ENCODE measurements around the gene AMMECR1.
A peak's percentile ranks its signal among the peaks of the same experiment; 100 is the strongest.

The AMMECR1 gene

GRCh38 chrX:110321081-110321480, 3.2 kb upstream of the AMMECR1 start:
- in situ Hi-C loops (cut with HindIII; ENCODE audit: low sequenced_read_pairs), result no loop called here

GRCh38 chrX:110320381-110320987, 2.6 kb upstream of the AMMECR1 start:
- in situ Hi-C loops (cut with HindIII; ENCODE audit: low sequenced_read_pairs), result no loop called here
- DNase-seq (ENCODE audit: low read depth, low spot score), result no peak
- TF ChIP-seq, protein P1, sequence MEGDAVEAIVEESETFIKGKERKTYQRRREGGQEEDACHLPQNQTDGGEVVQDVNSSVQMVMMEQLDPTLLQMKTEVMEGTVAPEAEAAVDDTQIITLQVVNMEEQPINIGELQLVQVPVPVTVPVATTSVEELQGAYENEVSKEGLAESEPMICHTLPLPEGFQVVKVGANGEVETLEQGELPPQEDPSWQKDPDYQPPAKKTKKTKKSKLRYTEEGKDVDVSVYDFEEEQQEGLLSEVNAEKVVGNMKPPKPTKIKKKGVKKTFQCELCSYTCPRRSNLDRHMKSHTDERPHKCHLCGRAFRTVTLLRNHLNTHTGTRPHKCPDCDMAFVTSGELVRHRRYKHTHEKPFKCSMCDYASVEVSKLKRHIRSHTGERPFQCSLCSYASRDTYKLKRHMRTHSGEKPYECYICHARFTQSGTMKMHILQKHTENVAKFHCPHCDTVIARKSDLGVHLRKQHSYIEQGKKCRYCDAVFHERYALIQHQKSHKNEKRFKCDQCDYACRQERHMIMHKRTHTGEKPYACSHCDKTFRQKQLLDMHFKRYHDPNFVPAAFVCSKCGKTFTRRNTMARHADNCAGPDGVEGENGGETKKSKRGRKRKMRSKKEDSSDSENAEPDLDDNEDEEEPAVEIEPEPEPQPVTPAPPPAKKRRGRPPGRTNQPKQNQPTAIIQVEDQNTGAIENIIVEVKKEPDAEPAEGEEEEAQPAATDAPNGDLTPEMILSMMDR (IDR thresholded peaks at IDR 0.05; ENCODE audit: low read depth, low read length), result no peak
- H3K4me3 ChIP-seq (ENCODE audit: low read depth, low read length), result no peak overlapping the region

More at GRCh38 chrX:110321081-110321480, 3.2 kb upstream of the AMMECR1 start:
- TF ChIP-seq, protein P1 (IDR thresholded peaks at IDR 0.05; ENCODE audit: low read depth, low read length), result no peak
- no peak for DNase-seq (ENCODE audit: low read depth, low spot score)
- no peak overlapping the region for H3K4me3 ChIP-seq (ENCODE audit: low read depth, low read length)

DNA sequence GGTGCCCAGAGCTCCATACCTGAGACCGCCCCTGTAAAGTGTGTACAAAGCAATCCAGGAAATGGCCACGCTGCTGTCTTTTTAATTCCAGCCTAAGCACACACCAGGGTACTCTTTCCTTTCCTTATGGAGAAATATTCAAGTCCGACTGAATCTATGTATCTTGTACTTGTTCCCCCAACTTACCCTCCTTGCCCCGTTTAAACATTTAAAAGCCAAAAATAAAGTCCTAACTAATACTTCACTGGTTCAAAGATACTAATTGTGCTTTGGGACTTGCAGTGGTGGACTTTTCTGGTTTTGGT, 731 bp upstream of the AMMECR1 start:
- H3K4me3 ChIP-seq (ENCODE audit: low read depth, low read length), result peak overlapping the region; percentile 58
- DNase-seq (ENCODE audit: low read depth, low spot score), result peak; percentile 9
- in situ Hi-C loops (cut with HindIII; ENCODE audit: low sequenced_read_pairs), result no loop called here
- TF ChIP-seq, protein P1 (IDR thresholded peaks at IDR 0.05; ENCODE audit: low read depth, low read length), result no peak

- TF ChIP-seq, protein P1 (IDR thresholded peaks at IDR 0.05; ENCODE audit: low read depth, low read length), result no peak
- in situ Hi-C loops (cut with HindIII; ENCODE audit: low sequenced_read_pairs), result no loop called here
- H3K4me3 ChIP-seq (ENCODE audit: low read depth, low read length), result peak overlapping the region; percentile 71
- no peak for DNase-seq (ENCODE audit: low read depth, low spot score)
Observed at GRCh38 chrX:110317061-110317819, 645 bp downstream of the AMMECR1 start.

- peak overlapping the region; percentile 71 for H3K4me3 ChIP-seq (ENCODE audit: low read depth, low read length)
- TF ChIP-seq, protein P1 (IDR thresholded peaks at IDR 0.05; ENCODE audit: low read depth, low read length), result no peak
- in situ Hi-C loops (cut with HindIII; ENCODE audit: low sequenced_read_pairs), result no loop called here
- peak; percentile 22 for DNase-seq (ENCODE audit: low read depth, low spot score)
Observed at GRCh38 chrX:110316351-110317060, 1.4 kb downstream of the AMMECR1 start.

- in situ Hi-C loops (cut with HindIII; ENCODE audit: low sequenced_read_pairs), result no loop called here
- no peak for DNase-seq (ENCODE audit: low read depth, low spot score)
- peak overlapping the region; percentile 4 for H3K4me3 ChIP-seq (ENCODE audit: low read depth, low read length)
- TF ChIP-seq, protein P1 (IDR thresholded peaks at IDR 0.05; ENCODE audit: low read depth, low read length), result no peak
Observed at GRCh38 chrX:110315551-110315950, 2.3 kb downstream of the AMMECR1 start.
